Measurements from ENCODE around the gene ACTN4. TPM values are rescaled to one million over a fixed set of nuclear protein-coding genes. Genes with fewer than 3 reads are reported as not detected.

ACTN4 gene
- total and polyA plus RNA-seq, 3 experiments from 2014 or later: 31.9 to 314 (median 295) TPM

GRCh38 chr19:38723990-38724854 is 76.8 kb downstream of the ACTN4 start:
- Histone ChIP-seq H3K4me1 (ENCODE audit: insufficient read depth, low read length) (no peaks in the 10 kb centered on the region), H3K36me3 (ENCODE audit: insufficient read depth, low read length) (no peaks in the 10 kb centered on the region), H3K27me3 (ENCODE audit: insufficient read depth, low read length, poor library complexity, severe bottlenecking) (no peaks in the 10 kb centered on the region), H3K4me3 (ENCODE audit: low read length) (no peak overlapping the region), H3K9me3 (ENCODE audit: low read length) (no peaks in the 10 kb centered on the region), H3K27ac (ENCODE audit: low read depth, low read length) (no peak overlapping the region)
- Mint-ChIP-seq H3K27ac (peak overlapping the region in 1 of 8 donors; percentile 56), H3K27me3 (no peaks in the 10 kb centered on the region), H3K9me3 (no peaks in the 10 kb centered on the region), H3K4me3 (no peak overlapping the region), H3K4me1 (peaks cover 10 to 14% (median 11%) of the 10 kb centered on the region in 3 donors), H3K36me3 (peaks cover 0 to 87% (median 2%) of the 10 kb centered on the region in 3 donors)
- DNase-seq: no peak
- POLR2A ChIA-PET: no interaction called here
- CTCF ChIA-PET: interaction anchor here (1.1 to 1.6 kb wide), 6 partner anchors 38 to 209 kb away, joined by 3 to 5 read pairs (median 4); no protein-coding TSS in a partner anchor

- H3K9me3 ChIP-seq (ENCODE audit: low read length): no peaks in the 10 kb centered on the region
- H3K4me3 ChIP-seq (ENCODE audit: low read length): no peak overlapping the region
- H3K27ac ChIP-seq (ENCODE audit: low read depth, low read length): no peak overlapping the region
- ChIA-PET CTCF (interaction anchor here (1.0 to 1.5 kb wide), 3 partner anchors 11 to 205 kb away, joined by 3 to 4 read pairs (median 3); partner anchors contain the start of genes MRPS12 and SARS2), POLR2A (no interaction called here)
- Mint-ChIP-seq H3K4me1 (peaks cover 11 to 21% (median 21%) of the 10 kb centered on the region in 3 donors), H3K27ac (peak overlapping the region in 7 of 8 donors; percentile 76 to 96 (median 93)), H3K4me3 (no peak overlapping the region), H3K27me3 (no peaks in the 10 kb centered on the region), H3K36me3 (peaks cover 0 to 87% (median 8%) of the 10 kb centered on the region in 3 donors), H3K9me3 (no peaks in the 10 kb centered on the region)
- no peak for DNase-seq
- H3K36me3 ChIP-seq (ENCODE audit: insufficient read depth, low read length): no peaks in the 10 kb centered on the region
- H3K4me1 ChIP-seq (ENCODE audit: insufficient read depth, low read length): no peaks in the 10 kb centered on the region
- no peaks in the 10 kb centered on the region for H3K27me3 ChIP-seq (ENCODE audit: insufficient read depth, low read length, poor library complexity, severe bottlenecking)
Measured at GRCh38 chr19:38725469-38726283, 78.2 kb downstream of the ACTN4 start.

GRCh38 chr19:38726284-38726673 is 78.8 kb downstream of the ACTN4 start:
- Mint-ChIP-seq H3K27ac (peak overlapping the region; percentile 76 to 96 (median 90)), H3K9me3 (no peaks in the 10 kb centered on the region), H3K4me3 (peak overlapping the region in 3 of 7 donors; percentile 12 to 61 (median 48)), H3K36me3 (peaks cover 0 to 82% (median 8%) of the 10 kb centered on the region in 3 donors), H3K4me1 (peaks cover 11 to 22% (median 21%) of the 10 kb centered on the region in 3 donors), H3K27me3 (peaks cover 0 to 2% of the 10 kb centered on the region in 2 donors)
- Histone ChIP-seq H3K27ac (ENCODE audit: low read depth, low read length) (no peak overlapping the region), H3K9me3 (ENCODE audit: low read length) (no peaks in the 10 kb centered on the region), H3K36me3 (ENCODE audit: insufficient read depth, low read length) (no peaks in the 10 kb centered on the region), H3K4me1 (ENCODE audit: insufficient read depth, low read length) (no peaks in the 10 kb centered on the region), H3K27me3 (ENCODE audit: insufficient read depth, low read length, poor library complexity, severe bottlenecking) (no peaks in the 10 kb centered on the region), H3K4me3 (ENCODE audit: low read length) (no peak overlapping the region)
- no peak for DNase-seq
- POLR2A ChIA-PET: no interaction called here
- CTCF ChIA-PET: interaction anchor here (1.0 to 1.5 kb wide), 2 partner anchors 11 to 204 kb away, joined by 3 to 4 read pairs; partner anchors contain the start of genes MRPS12 and SARS2

- Histone ChIP-seq H3K4me3 (ENCODE audit: low read length) (no peak overlapping the region), H3K27me3 (ENCODE audit: insufficient read depth, low read length, poor library complexity, severe bottlenecking) (no peaks in the 10 kb centered on the region), H3K4me1 (ENCODE audit: insufficient read depth, low read length) (no peaks in the 10 kb centered on the region), H3K36me3 (ENCODE audit: insufficient read depth, low read length) (no peaks in the 10 kb centered on the region), H3K9me3 (ENCODE audit: low read length) (no peaks in the 10 kb centered on the region), H3K27ac (ENCODE audit: low read depth, low read length) (no peak overlapping the region)
- ChIA-PET CTCF (interaction anchor here (1.5 kb wide), 1 partner anchor 204 kb away, joined by 4 read pairs; the partner anchor contains the start of genes MRPS12 and SARS2), POLR2A (no interaction called here)
- no peaks in the 10 kb centered on the region for H3K9me3 Mint-ChIP-seq
- peak overlapping the region; percentile 76 to 96 (median 90) for H3K27ac Mint-ChIP-seq
- H3K27me3 Mint-ChIP-seq: peaks cover 0 to 2% of the 10 kb centered on the region in 2 donors
- DNase-seq: peak in 3 of 5 donors; percentile 33 to 47 (median 34)
- peaks cover 11 to 28% (median 23%) of the 10 kb centered on the region in 3 donors for H3K4me1 Mint-ChIP-seq
- H3K4me3 Mint-ChIP-seq: peak overlapping the region in 4 of 7 donors; percentile 12 to 61 (median 34)
- peaks cover 0 to 81% (median 8%) of the 10 kb centered on the region in 3 donors for H3K36me3 Mint-ChIP-seq
Measured at GRCh38 chr19:38726761-38727301, 79.4 kb downstream of the ACTN4 start.

- CTCF ChIA-PET: interaction anchor here (1.3 kb wide), 1 partner anchor 14 kb away, joined by 4 read pairs; no protein-coding TSS in a partner anchor
- Histone ChIP-seq H3K9me3 (ENCODE audit: low read length) (no peaks in the 10 kb centered on the region), H3K36me3 (ENCODE audit: insufficient read depth, low read length) (no peaks in the 10 kb centered on the region), H3K27ac (ENCODE audit: low read depth, low read length) (no peak overlapping the region), H3K4me1 (ENCODE audit: insufficient read depth, low read length) (no peaks in the 10 kb centered on the region), H3K4me3 (ENCODE audit: low read length) (no peak overlapping the region), H3K27me3 (ENCODE audit: insufficient read depth, low read length, poor library complexity, severe bottlenecking) (no peaks in the 10 kb centered on the region)
- DNase-seq: no peak
- H3K27me3 Mint-ChIP-seq: peaks cover 0 to 2% of the 10 kb centered on the region in 2 donors
- H3K9me3 Mint-ChIP-seq: no peaks in the 10 kb centered on the region
- H3K27ac Mint-ChIP-seq: peak overlapping the region in 2 of 8 donors; percentile 71 to 94
- H3K36me3 Mint-ChIP-seq: peaks cover 0 to 78% (median 8%) of the 10 kb centered on the region in 3 donors
- H3K4me3 Mint-ChIP-seq: no peak overlapping the region
- POLR2A ChIA-PET: no interaction called here
- H3K4me1 Mint-ChIP-seq: peaks cover 11 to 32% (median 23%) of the 10 kb centered on the region in 3 donors
Measured at GRCh38 chr19:38727306-38727867, 79.9 kb downstream of the ACTN4 start.

GRCh38 chr19:38727868-38728660 is 80.6 kb downstream of the ACTN4 start:
- Histone ChIP-seq H3K27me3 (ENCODE audit: insufficient read depth, low read length, poor library complexity, severe bottlenecking) (no peaks in the 10 kb centered on the region), H3K36me3 (ENCODE audit: insufficient read depth, low read length) (no peaks in the 10 kb centered on the region), H3K4me3 (ENCODE audit: low read length) (no peak overlapping the region), H3K9me3 (ENCODE audit: low read length) (no peaks in the 10 kb centered on the region), H3K27ac (ENCODE audit: low read depth, low read length) (no peak overlapping the region), H3K4me1 (ENCODE audit: insufficient read depth, low read length) (no peaks in the 10 kb centered on the region)
- peaks cover 0 to 2% of the 10 kb centered on the region in 2 donors for H3K27me3 Mint-ChIP-seq
- ChIA-PET CTCF (interaction anchor here (0.8 to 1.3 kb wide), 2 partner anchors 14 to 80 kb away, joined by 3 to 4 read pairs; partner anchors contain the start of gene ACTN4), POLR2A (no interaction called here)
- DNase-seq: peak in 1 of 5 donors; percentile 24
- peak overlapping the region in 3 of 8 donors; percentile 42 to 71 (median 70) for H3K27ac Mint-ChIP-seq
- peaks cover 11 to 38% (median 23%) of the 10 kb centered on the region in 3 donors for H3K4me1 Mint-ChIP-seq
- no peaks in the 10 kb centered on the region for H3K9me3 Mint-ChIP-seq
- H3K36me3 Mint-ChIP-seq: peaks cover 0 to 78% (median 8%) of the 10 kb centered on the region in 3 donors
- H3K4me3 Mint-ChIP-seq: no peak overlapping the region

Measured in CD8-positive, alpha-beta memory T cell (primary cell).